K562 (cell line): ENCODE data around the gene SMIM22. TPM values are rescaled to one million over a fixed set of nuclear protein-coding genes. Genes with fewer than 3 reads are reported as not detected.

Source experiments
- ATAC-seq: fragments of 200-7000 bp; cut with Tn5 transposase; 3 replicates; pipeline ENCODE4 v1.9.1; 2020; ENCODE audit warnings: moderate library complexity
- BruUV-seq: library from RNA; stranded (reverse); fragments of 400-500 nt; replicated peaks from 2 replicates; lab custom pipeline; 2021; lab: Mats Ljungman, UMichigan
- CTCF ChIA-PET: fragments of 300-600 bp; formaldehyde crosslinking; extraction: SDS; loops from one replicate; lab custom pipeline; 2021; ENCODE audit warnings: low intra/inter-chr PET ratio; lab: Yijun Ruan, JAX
- POLR2A ChIA-PET: fragments of 300-600, 350-650 bp; sonication (Branson Sonifier 250); formaldehyde crosslinking; extraction: SDS; loops from one replicate; lab custom pipeline; 2021; ENCODE audit warnings: antibody characterized with exemption, inconsistent platforms; lab: Yijun Ruan, JAX
- DNase-seq, 4 experiments: peaks; one replicate each; pipeline versions ENCODE4 v3.0.0 to v3.0.0-alpha.2; 2011 to 2018; ENCODE audit warnings: low spot score in 3 of 4, mixed read lengths in 3 of 4; ENCODE audit errors: extremely low read depth in 1 of 4
- FAIRE-seq: peaks from 2 replicates; lab custom pipeline; 2011; peaks lifted over from hg19 to GRCh38; lab: Jason Lieb, UNC
- H2AFZ ChIP-seq: 2 replicates; pipeline ENCODE4 v1.6.0; 2011; ENCODE audit warnings: low read depth, low read length, control low read depth, inconsistent platforms
- H3K27ac ChIP-seq: fragments of 200-600 bp; 3 replicates; pipeline ENCODE4 v1.8.0; 2011; ENCODE audit warnings: low read depth, mild to moderate bottlenecking, control low read depth, inconsistent platforms, low read length, moderate library complexity, mixed read lengths; ENCODE audit errors: extremely low read depth
- H3K27me3 ChIP-seq, 2 experiments: fragments of 300-600 bp in 1 of 2; 2 replicates in 1 of 2; 3 replicates in 1 of 2; pipeline versions ENCODE4 v1.6.0 to v1.8.0; 2011; ENCODE audit warnings: inconsistent platforms in 2 of 2, low read length in 2 of 2, mild to moderate bottlenecking in 1 of 2, mixed read lengths in 1 of 2, moderate library complexity in 1 of 2; ENCODE audit not compliant: control insufficient read depth in 2 of 2, insufficient read depth in 2 of 2
- H3K36me3 ChIP-seq: fragments of 300-600 bp; 3 replicates; pipeline ENCODE4 v1.8.0; 2011; ENCODE audit warnings: mild to moderate bottlenecking, low read length, inconsistent platforms; ENCODE audit not compliant: control insufficient read depth, insufficient read depth
- H3K4me1 ChIP-seq, 2 experiments: fragments of 200-600 bp in 1 of 2; replicated peaks in 1 of 2; 2 replicates in 1 of 2; 3 replicates in 1 of 2; pipeline versions ENCODE4 v1.5.1 to v1.8.0; 2011; ENCODE audit warnings: inconsistent platforms in 2 of 2, low read length in 2 of 2, mild to moderate bottlenecking in 1 of 2, mixed read lengths in 1 of 2, moderate library complexity in 1 of 2; ENCODE audit not compliant: control insufficient read depth in 2 of 2, insufficient read depth in 2 of 2
- H3K4me2 ChIP-seq: 2 replicates; pipeline ENCODE4 v1.6.1; 2011; ENCODE audit warnings: low read length, control low read depth, inconsistent platforms, mixed read lengths; ENCODE audit not compliant: insufficient read depth
- H3K4me3 ChIP-seq: fragments of 200-600 bp; sonication (generic), shearing (Covaris generic); 2 replicates; pipeline ENCODE4 v1.5.1; 2016; ENCODE audit warnings: control low read depth, inconsistent platforms
- H3K79me2 ChIP-seq: fragments of 200-600 bp; 3 replicates; pipeline ENCODE4 v1.8.0; 2011; ENCODE audit warnings: low read length, inconsistent platforms; ENCODE audit not compliant: control insufficient read depth, insufficient read depth
- H3K9ac ChIP-seq, 2 experiments: 2 replicates each; pipeline versions ENCODE4 v1.6.0 to v1.6.1; 2011; ENCODE audit warnings: low read depth in 2 of 2, low read length in 2 of 2, control low read depth in 1 of 2, inconsistent platforms in 1 of 2, mild to moderate bottlenecking in 1 of 2, mixed read lengths in 1 of 2; ENCODE audit not compliant: insufficient read depth in 1 of 2
- H3K9me1 ChIP-seq: one replicate; pipeline ENCODE4 v1.6.0; 2011; ENCODE audit warnings: inconsistent platforms, mild to moderate bottlenecking, low read length, moderate library complexity; ENCODE audit not compliant: control insufficient read depth, insufficient read depth
- H3K9me3 ChIP-seq: replicated peaks from 2 replicates; pipeline ENCODE4 v1.5.1; 2011; ENCODE audit warnings: low read depth, low read length, inconsistent platforms; ENCODE audit not compliant: control insufficient read depth, insufficient read depth
- H4K20me1 ChIP-seq: replicated peaks from 2 replicates; pipeline ENCODE4 v1.6.1; 2011; ENCODE audit warnings: low read length, inconsistent platforms, mixed read lengths; ENCODE audit not compliant: control insufficient read depth, insufficient read depth
- ADNP ChIP-seq: fragments of 200-800 bp; sonication (Bioruptor generic); IDR thresholded peaks from 2 replicates; pipeline ENCODE4 v1.6.1; 2016; ENCODE audit warnings: missing genetic modification characterization, missing compliant biosample characterization
- ELK3 ChIP-seq: fragments of 450-650 bp; formaldehyde crosslinking; IDR thresholded peaks from 2 replicates; pipeline ENCODE4 v1.4.0; 2020; ENCODE audit warnings: mild to moderate bottlenecking
- FOXK2 ChIP-seq, 2 experiments: fragments of 450-650 bp; IDR thresholded peaks in 1 of 2; conservative IDR thresholded peaks in 1 of 2; 2 replicates each; pipeline ENCODE4 v1.6.1; 2016; ENCODE audit warnings: low read depth in 2 of 2, mild to moderate bottlenecking in 1 of 2
- FOXP1 ChIP-seq: sonication (generic); formaldehyde crosslinking; IDR thresholded peaks from 2 replicates; pipeline ENCODE4 v1.8.0; 2022; ENCODE audit warnings: mild to moderate bottlenecking, missing genetic modification reagents
- NBN ChIP-seq: fragments of 450-650 bp; IDR thresholded peaks from 2 replicates; pipeline ENCODE4 v1.6.1; 2016; ENCODE audit warnings: low read depth, mild to moderate bottlenecking
- NFXL1 ChIP-seq: fragments of 450-650 bp; formaldehyde crosslinking; IDR thresholded peaks from 2 replicates; pipeline ENCODE4 v1.4.0; 2021; ENCODE audit warnings: mild to moderate bottlenecking
- ZBTB17 ChIP-seq: fragments of 450-650 bp; formaldehyde crosslinking; IDR thresholded peaks from 2 replicates; pipeline ENCODE4 v1.4.0; 2020; ENCODE audit warnings: mild to moderate bottlenecking
- ZKSCAN1 ChIP-seq: fragments of 150-350 bp; IDR thresholded peaks from 2 replicates; pipeline ENCODE4 v1.6.1; 2016; ENCODE audit warnings: low read depth, low read length
- ZMIZ1 ChIP-seq, 2 experiments: fragments of 150-350 bp in 1 of 2; IDR thresholded peaks; 2 replicates each; pipeline ENCODE4 v1.6.1; 2012 to 2016; ENCODE audit warnings: low read depth in 2 of 2, low read length in 2 of 2, mild to moderate bottlenecking in 1 of 2, moderate library complexity in 1 of 2
- ZNF232 ChIP-seq: sonication (generic); formaldehyde crosslinking; IDR thresholded peaks from 2 replicates; pipeline ENCODE4 v1.8.0; 2022; ENCODE audit warnings: mild to moderate bottlenecking, missing genetic modification reagents
- ZNF561 ChIP-seq: fragments of 450-650 bp; formaldehyde crosslinking; conservative IDR thresholded peaks from 2 replicates; pipeline ENCODE4 v1.4.0; 2020; ENCODE audit warnings: mild to moderate bottlenecking, moderate library complexity
- WGBS: fragments of 100-300 bp; shearing (Covaris generic); methylation state at CpG from one replicate; pipeline ENCODE4 v1.1.6; 2016; ENCODE audit warnings: low coverage, mixed read lengths; ENCODE audit not compliant: insufficient coverage; ENCODE audit errors: missing lambda C conversion rate; 5-methylcytosine and 5-hydroxymethylcytosine counted together
- in situ Hi-C: fragments of 300-500 bp; cut with MboI; formaldehyde crosslinking; loops from 4 replicates; pipeline ENCODE4 v1.15.0; 2018; ENCODE audit warnings: inconsistent platforms, mixed read lengths
- intact Hi-C: fragments of 100-400 bp; cut with micrococcal nuclease; formaldehyde crosslinking; loops from 2 replicates; pipeline ENCODE4 v1.14.2; 2022
- polyA plus RNA-seq, 8 experiments: library from polyadenylated mRNA; depleted of rRNA in 4 of 8; stranded (reverse) in 5 of 8; unstranded in 3 of 8; fragments of >200 nt; fragmentation: Nextera tagmentation in 2 of 8; fragmentation: Illumina TruSeq in 1 of 8; extraction: Ambion mirVana in 2 of 8; extraction: Trizol in 1 of 8; gene quantifications; 2 replicates each; pipeline versions ENCODE4 v1.2.1 to v1.2.3, GENCODE V29; 2011 to 2014; ENCODE audit warnings: inconsistent platforms in 1 of 8, missing spikeins in 1 of 8
- total RNA-seq, 7 experiments: library from RNA; depleted of rRNA in 6 of 7; stranded (reverse); fragments of >200 nt in 6 of 7; fragmentation: Illumina TruSeq in 2 of 7; extraction: Trizol in 2 of 7; gene quantifications; 2 replicates each; pipeline versions ENCODE4 v1.2.1 to v1.2.3, GENCODE V29; 2011 to 2021; ENCODE audit warnings: low replicate concordance in 1 of 7

SMIM22 gene
- total and polyA plus RNA-seq, 9 of the 15 experiments (the other 6 are each of a cell fraction or from before 2014, with no cell fraction given): not detected

GRCh38 chr16:4833584-4833983 lies 38.4 kb downstream of the SMIM22 start:
- Histone ChIP-seq H4K20me1 (peaks cover 8% of the 10 kb centered on the region), H3K36me3 (peaks cover 90% of the 10 kb centered on the region), H3K4me3 (no peak overlapping the region), H3K9me3 (no peaks in the 10 kb centered on the region), H3K9me1 (no peaks in the 10 kb centered on the region), H2AFZ (no peak overlapping the region), H3K27ac (0 out of 3 replicates have a peak overlapping the region, but pooled peaks have one; percentile 2), H3K9ac (no peak overlapping the region), H3K4me1 (peaks cover 7 to 11% of the 10 kb centered on the region in 2 experiments; a peak in 4 of 5 replicates), H3K27me3 (no peaks in the 10 kb centered on the region), H3K79me2 (peaks cover 27% of the 10 kb centered on the region), H3K4me2 (no peak overlapping the region)
- POLR2A ChIA-PET: interaction anchor here (0.7 to 2.8 kb wide), 5 partner anchors 9 to 95 kb away, joined by 3 to 11 read pairs (median 4); no protein-coding TSS in a partner anchor
- FAIRE-seq (no peak), ATAC-seq (no peak), DNase-seq (no peak)
- intact Hi-C loops (no loop called here), in situ Hi-C loops (no loop called here)
- 100% methylated on average over 1 of the region's 1 CpG for WGBS
- BruUV-seq: no TSS peak
- CTCF ChIA-PET: no interaction called here
- no peak for TF ChIP-seq ADNP (tag)
- no peak for TF ChIP-seq ZBTB17 (CRISPR knock-in tag)

GRCh38 chr16:4836727-4837126 lies 41.6 kb downstream of the SMIM22 start:
- ATAC-seq: no peak
- ChIA-PET CTCF (no interaction called here), POLR2A (interaction anchor here (0.7 to 1.2 kb wide), 3 partner anchors 10 to 15 kb away, joined by 3 read pairs; no protein-coding TSS in a partner anchor)
- H3K4me2 ChIP-seq: no peak overlapping the region
- in situ Hi-C loops (no loop called here), intact Hi-C loops (no loop called here)
- no peaks in the 10 kb centered on the region for H3K9me1 ChIP-seq
- no peak for DNase-seq
- H3K36me3 ChIP-seq: peaks cover 92% of the 10 kb centered on the region
- H3K4me3 ChIP-seq: no peak overlapping the region
- H2AFZ ChIP-seq: no peak overlapping the region
- H3K27ac ChIP-seq: no peak overlapping the region
- no TSS peak for BruUV-seq
- no peaks in the 10 kb centered on the region for H3K9me3 ChIP-seq
- H4K20me1 ChIP-seq: peaks cover 11% of the 10 kb centered on the region
- FAIRE-seq: no peak
- TF ChIP-seq ZNF232 (CRISPR knock-in tag): no peak
- TF ChIP-seq ELK3: no peak
- no peak for TF ChIP-seq ZNF561 (CRISPR knock-in tag)
- no peak for TF ChIP-seq NBN
- no peak for TF ChIP-seq FOXP1 (CRISPR knock-in tag)
- TF ChIP-seq NFXL1 (CRISPR knock-in tag): no peak
- TF ChIP-seq ZMIZ1 (IDR thresholded peaks at IDR 0.05; ENCODE audit: low read depth in 2 of 2, low read length in 2 of 2): no peak
- no peak for TF ChIP-seq FOXK2 (conservative IDR thresholded peaks at IDR 0.05 in 1 of 2, IDR thresholded peaks at IDR 0.05 in 1 of 2; ENCODE audit: low read depth in 2 of 2)
- TF ChIP-seq ZKSCAN1: no peak
- peaks cover 7 to 11% of the 10 kb centered on the region in 2 experiments; a peak in 4 of 5 replicates for H3K4me1 ChIP-seq
- H3K27me3 ChIP-seq: no peaks in the 10 kb centered on the region
- no peak overlapping the region for H3K9ac ChIP-seq
- H3K79me2 ChIP-seq: peaks cover 27% of the 10 kb centered on the region
- 87% methylated on average over 2 of the region's 2 CpGs for WGBS
